MCF 10A (cell line): Measurements from ENCODE around the gene FAM72C. TPM values are rescaled to one million over a fixed set of nuclear protein-coding genes. Genes with fewer than 3 reads are reported as not detected.
"Not testable (repeated sequence)": the region's sequence is repeated elsewhere in the genome, so short reads cannot be mapped to it uniquely, and the experiment has no call there.

Experiments
- BruUV-seq: library from RNA; stranded (reverse); fragments of 400-500 nt; replicated peaks from 2 replicates; lab custom pipeline; 2021; lab: Mats Ljungman, UMichigan
- CTCF ChIA-PET: fragments of 300-600 bp; sonication (Branson Sonifier 250); formaldehyde crosslinking; extraction: SDS; loops from one replicate; lab custom pipeline; 2021; ENCODE audit warnings: antibody characterized with exemption, inconsistent platforms; lab: Yijun Ruan, JAX
- POLR2A ChIA-PET: fragments of 300-600, 350-650 bp; sonication (Branson Sonifier 250); formaldehyde crosslinking; extraction: SDS; loops from one replicate; lab custom pipeline; 2020; ENCODE audit warnings: antibody characterized with exemption, inconsistent platforms; lab: Yijun Ruan, JAX
- DNase-seq: peaks from one replicate; pipeline ENCODE4 v3.0.0-alpha.2; 2018; ENCODE audit not compliant: unreplicated experiment
- H3K27ac Mint-ChIP-seq: one replicate; pipeline ENCODE4 v1.8.0; 2022; ENCODE audit warnings: mild to moderate bottlenecking, low read depth, mixed read lengths; ENCODE audit not compliant: unreplicated experiment
- H3K27me3 Mint-ChIP-seq: one replicate; pipeline ENCODE4 v1.8.0; 2022; ENCODE audit warnings: mixed read lengths; ENCODE audit not compliant: insufficient read depth, unreplicated experiment
- H3K36me3 Mint-ChIP-seq: one replicate; pipeline ENCODE4 v1.8.0; 2022; ENCODE audit warnings: mild to moderate bottlenecking, moderate library complexity, mixed read lengths; ENCODE audit not compliant: insufficient read depth, unreplicated experiment
- H3K4me1 Mint-ChIP-seq: one replicate; pipeline ENCODE4 v1.8.0; 2022; ENCODE audit warnings: mixed read lengths; ENCODE audit not compliant: insufficient read depth, unreplicated experiment
- H3K4me3 Mint-ChIP-seq: one replicate; pipeline ENCODE4 v1.8.0; 2022; ENCODE audit warnings: mild to moderate bottlenecking, moderate library complexity, mixed read lengths; ENCODE audit not compliant: unreplicated experiment
- H3K9me3 Mint-ChIP-seq: one replicate; pipeline ENCODE4 v1.8.0; 2022; ENCODE audit warnings: mixed read lengths; ENCODE audit not compliant: unreplicated experiment
- intact Hi-C: fragments of 100-400 bp; cut with micrococcal nuclease; formaldehyde crosslinking; loops from 2 replicates; pipeline ENCODE4 v1.14.1; 2022
- total RNA-seq: library from RNA; stranded (reverse); gene quantifications from 2 replicates; pipeline ENCODE4 v1.2.3, GENCODE V29; 2022

Gene FAM72C
- total RNA-seq, 1 experiment from 2014 or later, result 13.1 TPM

DNA sequence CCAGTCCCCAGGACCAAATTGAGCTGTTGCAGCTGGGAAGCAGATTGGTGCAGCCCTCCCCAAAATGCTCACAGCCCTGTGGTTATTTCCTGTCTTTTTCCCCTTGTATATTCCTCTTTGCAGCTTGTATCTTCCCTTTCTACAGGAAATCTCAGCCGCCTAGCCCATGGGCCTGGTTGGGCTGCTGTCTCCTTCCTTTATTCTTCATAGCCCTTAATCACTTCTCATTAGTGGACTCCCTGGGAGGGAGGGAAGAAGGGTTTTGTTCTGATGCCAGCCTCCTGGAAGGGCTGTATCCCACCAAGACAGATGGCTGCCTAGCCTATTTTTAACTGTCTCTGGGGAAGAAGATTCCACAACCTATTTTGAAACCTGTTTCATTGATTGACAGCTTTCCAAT is 32.5 kb upstream of the FAM72C start:
- POLR2A ChIA-PET, H3K36me3 Mint-ChIP-seq, H3K27me3 Mint-ChIP-seq, CTCF ChIA-PET, H3K4me3 Mint-ChIP-seq, H3K9me3 Mint-ChIP-seq, BruUV-seq, DNase-seq, H3K27ac Mint-ChIP-seq, intact Hi-C loops, H3K4me1 Mint-ChIP-seq: not testable (repeated sequence)

DNA sequence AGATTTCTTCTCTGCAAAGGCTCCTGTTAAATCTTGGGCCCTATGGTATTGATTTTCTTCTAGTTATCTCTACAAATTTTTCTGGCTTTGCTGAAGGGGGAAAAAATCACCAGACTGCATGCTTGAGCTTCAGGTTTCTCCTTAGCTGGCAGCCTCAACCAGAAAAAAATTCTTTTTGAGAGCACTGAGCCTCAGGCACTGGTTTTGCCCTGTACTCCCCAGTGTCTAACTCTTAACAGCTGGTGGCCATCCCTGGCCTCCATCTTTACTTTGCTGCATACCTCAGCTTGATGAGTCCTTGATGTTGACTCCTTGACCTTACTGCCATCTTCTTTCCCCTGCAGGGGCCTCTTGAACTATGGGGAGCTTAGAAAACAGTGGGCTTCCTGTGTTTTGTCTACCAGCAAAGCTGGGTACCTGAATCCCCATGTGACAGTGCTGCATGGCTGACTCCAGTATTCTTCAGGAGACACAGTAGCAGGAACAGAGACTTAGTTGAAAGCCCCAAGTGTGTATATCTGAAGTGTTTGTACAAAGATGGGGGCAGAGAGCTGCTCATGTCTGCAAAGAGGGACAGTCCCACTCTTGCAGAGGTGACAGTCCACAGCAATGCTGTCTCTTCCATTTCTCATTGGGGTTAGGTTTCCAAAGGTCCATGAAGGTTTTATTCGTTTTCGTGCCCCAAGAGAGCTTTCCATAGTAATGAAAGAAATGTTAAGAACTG is 31.7 kb upstream of the FAM72C start:
- H3K36me3 Mint-ChIP-seq, CTCF ChIA-PET, H3K4me3 Mint-ChIP-seq, DNase-seq, BruUV-seq, H3K4me1 Mint-ChIP-seq, H3K27ac Mint-ChIP-seq, H3K9me3 Mint-ChIP-seq, intact Hi-C loops, POLR2A ChIA-PET, H3K27me3 Mint-ChIP-seq: not testable (repeated sequence)

DNA sequence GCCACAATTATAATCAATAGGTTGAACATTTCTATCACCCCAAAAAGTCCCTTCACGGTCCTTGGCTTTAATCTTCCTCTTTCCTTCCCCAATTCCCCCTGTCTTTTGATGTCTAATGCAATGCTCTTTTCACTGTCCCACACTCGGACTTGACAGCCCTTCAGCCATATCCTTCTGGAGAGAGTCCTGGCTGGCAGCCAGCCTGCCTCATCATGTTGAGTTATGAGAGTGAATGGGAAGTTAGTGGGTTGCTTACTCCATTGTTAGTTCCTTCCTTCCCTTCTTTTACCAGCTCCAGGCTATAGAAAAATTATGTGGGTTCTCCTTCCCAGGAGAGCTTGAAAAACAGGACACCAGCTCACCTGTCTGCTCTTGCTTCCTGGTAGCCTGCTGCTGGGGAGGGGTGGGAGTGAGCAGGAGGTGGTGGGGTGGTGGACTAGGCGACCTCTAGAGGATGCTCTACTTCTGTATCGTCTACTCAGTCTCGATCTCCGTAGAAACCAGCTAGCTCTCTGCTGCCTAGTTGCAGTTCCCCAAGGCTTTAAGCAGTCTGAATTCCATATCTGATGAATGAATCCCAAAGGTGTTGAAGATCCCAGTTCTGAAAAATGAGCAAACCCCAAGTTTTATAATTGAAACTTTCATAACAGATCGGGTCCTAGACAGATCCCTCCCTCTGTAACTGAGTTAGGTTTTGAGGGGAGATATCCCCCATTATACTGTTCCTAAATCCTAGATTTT is 30.5 kb upstream of the FAM72C start:
- H3K27me3 Mint-ChIP-seq, intact Hi-C loops, BruUV-seq, H3K4me1 Mint-ChIP-seq, H3K9me3 Mint-ChIP-seq, H3K27ac Mint-ChIP-seq, CTCF ChIA-PET, POLR2A ChIA-PET, H3K4me3 Mint-ChIP-seq, H3K36me3 Mint-ChIP-seq: not testable (repeated sequence)
- peak; percentile 0 for DNase-seq

DNA sequence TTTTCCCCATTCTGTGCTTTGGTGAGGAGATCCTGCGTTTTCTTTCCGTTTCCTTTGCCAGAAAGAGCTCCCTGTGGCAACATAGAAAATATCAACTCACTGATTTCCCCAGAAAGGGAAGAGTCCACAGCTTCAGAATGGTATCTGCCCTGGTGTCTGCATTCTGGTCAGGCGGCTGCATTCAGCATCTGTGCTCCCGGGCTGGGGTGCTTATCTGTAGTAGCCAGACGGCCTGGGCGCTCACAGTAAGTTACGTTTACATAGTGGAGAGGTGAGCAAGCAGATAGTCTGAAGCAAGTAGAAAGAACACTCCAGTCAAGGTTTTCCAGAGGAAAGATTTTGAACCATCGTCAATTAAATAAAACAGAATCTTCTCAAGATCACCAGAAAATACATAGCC is 29.3 kb upstream of the FAM72C start:
- H3K4me1 Mint-ChIP-seq, POLR2A ChIA-PET, BruUV-seq, H3K27ac Mint-ChIP-seq, H3K36me3 Mint-ChIP-seq, DNase-seq, CTCF ChIA-PET, H3K27me3 Mint-ChIP-seq, H3K9me3 Mint-ChIP-seq, H3K4me3 Mint-ChIP-seq, intact Hi-C loops: not testable (repeated sequence)

DNA sequence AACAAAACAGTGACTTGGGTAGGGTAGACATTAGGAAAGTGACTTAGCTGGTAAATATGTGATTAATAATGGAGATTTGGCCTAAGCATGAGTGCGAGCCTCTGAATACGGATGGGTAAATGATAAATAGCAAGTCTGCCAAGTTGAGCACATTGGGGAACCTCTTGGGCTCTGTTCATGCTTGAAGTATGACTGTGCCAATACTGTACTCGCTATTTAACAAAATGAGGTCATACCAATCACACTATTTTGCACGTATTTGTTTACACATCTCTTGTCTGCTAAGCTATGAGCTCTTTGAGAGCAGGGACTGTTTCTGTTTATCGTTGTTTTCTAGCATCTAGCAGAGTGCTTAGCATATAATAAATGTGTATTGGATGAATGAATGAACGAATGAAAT is 24.2 kb upstream of the FAM72C start:
- H3K4me1 Mint-ChIP-seq, H3K27ac Mint-ChIP-seq, CTCF ChIA-PET, H3K4me3 Mint-ChIP-seq, BruUV-seq, intact Hi-C loops, H3K27me3 Mint-ChIP-seq, H3K36me3 Mint-ChIP-seq, POLR2A ChIA-PET, H3K9me3 Mint-ChIP-seq, DNase-seq: not testable (repeated sequence)

DNA sequence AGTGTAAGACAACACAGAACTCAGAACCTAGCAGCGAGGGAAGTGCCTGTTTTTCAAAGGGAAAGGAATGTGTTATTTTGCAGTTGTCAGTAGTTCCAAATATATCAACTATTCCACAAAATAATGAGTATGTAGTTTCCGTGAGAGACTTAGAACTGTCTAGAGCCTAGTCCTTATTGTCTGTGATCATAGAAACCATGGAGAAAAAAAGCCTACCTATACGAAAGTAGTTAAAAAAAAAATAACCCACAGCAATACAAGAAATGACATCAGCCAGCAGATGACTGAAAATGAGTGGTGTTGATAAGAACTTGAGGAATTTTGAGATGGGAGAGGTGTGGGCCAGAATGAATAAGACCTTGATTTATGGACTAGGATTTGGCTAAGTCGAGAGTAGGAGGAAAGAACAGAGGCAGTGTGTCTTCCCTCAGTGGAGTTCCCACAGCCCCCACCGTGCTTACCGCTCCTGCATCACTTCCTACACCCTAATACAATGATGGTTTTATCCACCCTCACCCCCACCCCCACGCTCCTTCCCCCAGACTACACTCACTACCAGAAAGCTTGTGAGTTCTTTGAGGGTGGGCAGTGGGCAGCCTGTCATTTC is 21.6 kb upstream of the FAM72C start:
- CTCF ChIA-PET, H3K27ac Mint-ChIP-seq, POLR2A ChIA-PET, H3K9me3 Mint-ChIP-seq, H3K4me3 Mint-ChIP-seq, intact Hi-C loops, DNase-seq, H3K36me3 Mint-ChIP-seq, BruUV-seq, H3K27me3 Mint-ChIP-seq, H3K4me1 Mint-ChIP-seq: not testable (repeated sequence)

DNA sequence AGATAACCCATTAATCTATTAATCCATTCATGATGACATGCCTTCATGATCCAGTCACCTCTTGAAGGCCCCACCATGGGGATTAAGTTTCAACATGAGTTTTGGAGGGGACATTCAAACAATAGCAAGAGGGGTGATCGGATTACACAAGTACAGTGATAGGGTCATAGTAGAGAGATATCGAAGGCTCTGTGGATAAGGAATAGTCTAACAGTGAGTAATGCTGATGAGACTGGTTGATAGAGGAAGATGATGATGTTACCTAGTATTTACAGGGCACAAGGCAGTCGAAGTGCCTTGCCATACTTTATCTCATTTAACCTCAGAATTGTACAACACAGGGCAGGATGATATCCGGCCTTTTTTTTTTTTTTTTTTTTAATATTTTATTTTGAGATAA is 18.9 kb upstream of the FAM72C start:
- H3K27ac Mint-ChIP-seq, BruUV-seq, H3K4me1 Mint-ChIP-seq, intact Hi-C loops, DNase-seq, H3K9me3 Mint-ChIP-seq, H3K36me3 Mint-ChIP-seq, CTCF ChIA-PET, H3K4me3 Mint-ChIP-seq, POLR2A ChIA-PET, H3K27me3 Mint-ChIP-seq: not testable (repeated sequence)

DNA sequence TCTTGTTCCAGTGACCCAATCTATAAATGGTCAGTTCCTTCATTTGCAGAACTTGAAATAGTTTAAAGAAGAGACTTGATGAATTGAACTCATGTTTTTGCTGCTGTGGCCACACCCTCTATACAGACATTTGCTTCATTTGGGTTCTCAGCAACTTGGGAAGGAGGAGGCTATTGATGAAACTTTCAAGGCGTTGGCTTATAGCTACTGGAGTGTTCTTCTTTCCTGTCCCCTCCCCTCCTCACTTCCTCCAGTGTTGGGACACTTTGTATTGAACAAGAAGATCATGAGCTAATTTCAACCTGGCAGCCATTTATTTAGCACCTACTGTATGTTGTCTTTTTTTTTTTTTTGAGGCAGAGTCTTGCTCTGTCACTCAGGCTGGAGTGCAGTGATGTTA is 17.9 kb upstream of the FAM72C start:
- H3K27ac Mint-ChIP-seq, H3K4me3 Mint-ChIP-seq, DNase-seq, H3K4me1 Mint-ChIP-seq, POLR2A ChIA-PET, BruUV-seq, H3K36me3 Mint-ChIP-seq, H3K9me3 Mint-ChIP-seq, H3K27me3 Mint-ChIP-seq, CTCF ChIA-PET, intact Hi-C loops: not testable (repeated sequence)

DNA sequence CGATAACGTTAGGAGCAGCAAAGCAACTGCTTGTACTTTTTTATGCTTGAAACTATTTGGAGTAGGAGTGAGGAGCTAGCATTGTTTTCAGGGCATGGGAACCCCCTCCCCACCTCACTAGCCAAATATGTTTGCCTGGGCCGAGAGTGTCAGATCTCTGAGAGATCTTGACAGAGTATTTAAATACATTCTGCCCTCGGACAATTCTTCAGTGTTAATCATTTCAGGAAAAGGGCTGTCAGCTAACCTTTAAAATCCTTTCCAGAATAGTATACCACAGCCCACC is 17.6 kb upstream of the FAM72C start:
- H3K27ac Mint-ChIP-seq, H3K4me1 Mint-ChIP-seq, POLR2A ChIA-PET, DNase-seq, H3K36me3 Mint-ChIP-seq, BruUV-seq, CTCF ChIA-PET, H3K4me3 Mint-ChIP-seq, intact Hi-C loops, H3K27me3 Mint-ChIP-seq, H3K9me3 Mint-ChIP-seq: not testable (repeated sequence)
